HepG2 (cell line): ENCODE results near the gene MED12L. TPM values are rescaled to one million over a fixed set of nuclear protein-coding genes. Genes with fewer than 3 reads are reported as not detected.

Source experiments
- EZH2 ChIP-seq: conservative IDR thresholded peaks from 2 replicates; pipeline ENCODE4 v1.6.1; 2012; ENCODE audit warnings: mild to moderate bottlenecking, low read depth, low read length, moderate library complexity
- FOXO1 ChIP-seq: sonication (generic); formaldehyde crosslinking; IDR thresholded peaks from 2 replicates; pipeline ENCODE4 v1.4.0; 2020; ENCODE audit warnings: missing genetic modification reagents
- GABPA ChIP-seq, 2 experiments: IDR thresholded peaks; 2 replicates each; pipeline ENCODE4 v1.6.1; 2011 to 2016; ENCODE audit warnings: low read depth in 2 of 2, low read length in 1 of 2, missing biosample characterization in 1 of 2, missing genetic modification characterization in 1 of 2
- GLI4 ChIP-seq: sonication (generic); formaldehyde crosslinking; IDR thresholded peaks from 2 replicates; pipeline ENCODE4 v1.5.1; 2020; ENCODE audit warnings: missing genetic modification reagents, mild to moderate bottlenecking, moderate library complexity, borderline replicate concordance
- HNRNPUL1 ChIP-seq: fragments of 200-400 bp; formaldehyde crosslinking; IDR thresholded peaks from 2 replicates; pipeline ENCODE4 v1.6.1; 2017; ENCODE audit warnings: low read depth, mild to moderate bottlenecking, low read length, moderate library complexity
- KLF9 ChIP-seq: IDR thresholded peaks from 2 replicates; pipeline ENCODE4 v1.6.1; 2016; ENCODE audit warnings: low read depth
- MTF1 ChIP-seq: sonication (generic); formaldehyde crosslinking; IDR thresholded peaks from 2 replicates; pipeline ENCODE4 v1.5.0; 2020; ENCODE audit warnings: missing genetic modification reagents
- ONECUT2 ChIP-seq: sonication (generic); formaldehyde crosslinking; IDR thresholded peaks from 2 replicates; pipeline ENCODE4 v1.4.0; 2020; ENCODE audit warnings: missing genetic modification reagents
- REL ChIP-seq: sonication (generic); formaldehyde crosslinking; conservative IDR thresholded peaks from 2 replicates; pipeline ENCODE4 v1.8.0; 2022; ENCODE audit warnings: mild to moderate bottlenecking, missing genetic modification reagents, moderate library complexity
- SNAPC4 ChIP-seq: sonication (generic); formaldehyde crosslinking; IDR thresholded peaks from 2 replicates; pipeline ENCODE4 v1.4.0; 2020; ENCODE audit warnings: mild to moderate bottlenecking, missing genetic modification reagents
- SP5 ChIP-seq: IDR thresholded peaks from 2 replicates; pipeline ENCODE4 v1.6.1; 2016; ENCODE audit warnings: low read depth, borderline replicate concordance
- TARDBP ChIP-seq: sonication (generic); formaldehyde crosslinking; IDR thresholded peaks from 2 replicates; pipeline ENCODE4 v1.8.0; 2022; ENCODE audit warnings: mild to moderate bottlenecking, missing genetic modification reagents
- ZBTB3 ChIP-seq: sonication (generic); formaldehyde crosslinking; IDR thresholded peaks from 2 replicates; pipeline ENCODE4 v1.4.0; 2020; ENCODE audit warnings: low read depth, mild to moderate bottlenecking, moderate library complexity, missing genetic modification reagents, borderline replicate concordance
- ZFP36L2 ChIP-seq: sonication (generic); formaldehyde crosslinking; IDR thresholded peaks from 2 replicates; pipeline ENCODE4 v1.4.0; 2020; ENCODE audit warnings: missing genetic modification reagents
- ZIK1 ChIP-seq: sonication (generic); formaldehyde crosslinking; IDR thresholded peaks from 2 replicates; pipeline ENCODE4 v1.5.0; 2020; ENCODE audit warnings: mild to moderate bottlenecking, low read depth, missing genetic modification reagents, borderline replicate concordance
- ZMYM3 ChIP-seq: sonication (generic); formaldehyde crosslinking; IDR thresholded peaks from 2 replicates; pipeline ENCODE4 v1.5.1; 2020; ENCODE audit warnings: mild to moderate bottlenecking, missing genetic modification reagents
- ZNF556 ChIP-seq: sonication (generic); formaldehyde crosslinking; IDR thresholded peaks from 2 replicates; pipeline ENCODE4 v1.4.0; 2020; ENCODE audit warnings: mild to moderate bottlenecking, missing genetic modification reagents, borderline replicate concordance
- ZNF749 ChIP-seq: sonication (generic); formaldehyde crosslinking; IDR thresholded peaks from 2 replicates; pipeline ENCODE4 v1.8.0; 2022; ENCODE audit warnings: mild to moderate bottlenecking, missing genetic modification reagents, moderate library complexity, borderline replicate concordance
- ZNF792 ChIP-seq: IDR thresholded peaks from 2 replicates; pipeline ENCODE4 v1.6.1; 2016
- polyA plus RNA-seq, 8 experiments: library from polyadenylated mRNA; depleted of rRNA in 3 of 8; stranded (reverse) in 7 of 8; unstranded in 1 of 8; fragments of >200 nt; fragmentation: Illumina TruSeq in 4 of 8; extraction: Trizol in 4 of 8; gene quantifications; 2 replicates each; pipeline versions ENCODE4 v1.2.1 to v1.2.3, GENCODE V29; 2011 to 2016; ENCODE audit warnings: low read depth in 4 of 8, missing spikeins in 1 of 8, mixed read lengths in 1 of 8; ENCODE audit not compliant: insufficient read depth in 1 of 8
- total RNA-seq, 5 experiments: library from RNA; depleted of rRNA; stranded (reverse); fragments of >200 nt; fragmentation: Illumina TruSeq; extraction: Trizol; gene quantifications; 2 replicates each; pipeline ENCODE4 v1.2.3, GENCODE V29; 2016; ENCODE audit warnings: low read depth in 1 of 5
- TF ChIP-seq, protein P1 (sequence below): fragments of 450-650 bp; IDR thresholded peaks from 2 replicates; pipeline ENCODE4 v1.6.1; 2017; ENCODE audit warnings: mild to moderate bottlenecking

MED12L gene
- total and polyA plus RNA-seq, 2 of the 13 experiments (the other 11 are each of a cell fraction or from before 2014, with no cell fraction given) = 0.07 to 0.64 TPM

- TF ChIP-seq SNAPC4 (CRISPR knock-in tag) (no peak), GABPA (IDR thresholded peaks at IDR 0.05; ENCODE audit: low read depth, low read length) (no peak), GABPA (CRISPR knock-in tag; IDR thresholded peaks at IDR 0.05; ENCODE audit: low read depth) (0 out of 2 replicates have a peak, but pooled peaks have one; percentile 32), ONECUT2 (CRISPR knock-in tag) (no peak), TARDBP (CRISPR knock-in tag) (peak; percentile 86), SP5 (peak; percentile 53; the same call in 1 of the 2 replicates), ZBTB3 (CRISPR knock-in tag) (no peak), ZFP36L2 (no peak), HNRNPUL1 (no peak; the same call in 1 of the 2 replicates), ZNF556 (CRISPR knock-in tag) (no peak; the same call in 1 of the 2 replicates), ZMYM3 (CRISPR knock-in tag) (peak; percentile 47; the same call in 1 of the 2 replicates), MTF1 (CRISPR knock-in tag) (no peak), ZNF792 (CRISPR knock-in tag) (peak; percentile 62; the same call in 1 of the 2 replicates), KLF9 (CRISPR knock-in tag) (no peak), ZNF749 (CRISPR knock-in tag) (peak; percentile 81; the same call in 1 of the 2 replicates), ZIK1 (no peak), FOXO1 (CRISPR knock-in tag) (peak; percentile 92), REL (CRISPR knock-in tag) (no peak), EZH2 (no peak), GLI4 (CRISPR knock-in tag) (no peak)
- TF ChIP-seq, protein P1, sequence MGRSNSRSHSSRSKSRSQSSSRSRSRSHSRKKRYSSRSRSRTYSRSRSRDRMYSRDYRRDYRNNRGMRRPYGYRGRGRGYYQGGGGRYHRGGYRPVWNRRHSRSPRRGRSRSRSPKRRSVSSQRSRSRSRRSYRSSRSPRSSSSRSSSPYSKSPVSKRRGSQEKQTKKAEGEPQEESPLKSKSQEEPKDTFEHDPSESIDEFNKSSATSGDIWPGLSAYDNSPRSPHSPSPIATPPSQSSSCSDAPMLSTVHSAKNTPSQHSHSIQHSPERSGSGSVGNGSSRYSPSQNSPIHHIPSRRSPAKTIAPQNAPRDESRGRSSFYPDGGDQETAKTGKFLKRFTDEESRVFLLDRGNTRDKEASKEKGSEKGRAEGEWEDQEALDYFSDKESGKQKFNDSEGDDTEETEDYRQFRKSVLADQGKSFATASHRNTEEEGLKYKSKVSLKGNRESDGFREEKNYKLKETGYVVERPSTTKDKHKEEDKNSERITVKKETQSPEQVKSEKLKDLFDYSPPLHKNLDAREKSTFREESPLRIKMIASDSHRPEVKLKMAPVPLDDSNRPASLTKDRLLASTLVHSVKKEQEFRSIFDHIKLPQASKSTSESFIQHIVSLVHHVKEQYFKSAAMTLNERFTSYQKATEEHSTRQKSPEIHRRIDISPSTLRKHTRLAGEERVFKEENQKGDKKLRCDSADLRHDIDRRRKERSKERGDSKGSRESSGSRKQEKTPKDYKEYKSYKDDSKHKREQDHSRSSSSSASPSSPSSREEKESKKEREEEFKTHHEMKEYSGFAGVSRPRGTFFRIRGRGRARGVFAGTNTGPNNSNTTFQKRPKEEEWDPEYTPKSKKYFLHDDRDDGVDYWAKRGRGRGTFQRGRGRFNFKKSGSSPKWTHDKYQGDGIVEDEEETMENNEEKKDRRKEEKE = no peak
Observed at GRCh38 chr3:151197981-151198767, 112.7 kb downstream of the MED12L start (continued).
